AG04449 (cell line): ENCODE data around the gene DYNLRB1.

Source experiments
- CTCF ChIA-PET: fragments of 350-600 bp; formaldehyde crosslinking; extraction: SDS; loops from one replicate; lab custom pipeline; 2021; ENCODE audit warnings: antibody characterized with exemption; lab: Yijun Ruan, JAX
- POLR2A ChIA-PET: fragments of 400-600, 350-600 bp; formaldehyde crosslinking; extraction: SDS; loops from one replicate; lab custom pipeline; 2020; ENCODE audit warnings: antibody characterized with exemption, inconsistent platforms; lab: Yijun Ruan, JAX
- DNase-seq: peaks from one replicate; pipeline ENCODE4 v3.0.0-alpha.2; 2010; ENCODE audit warnings: low read depth, low spot score
- H3K4me3 ChIP-seq: 2 replicates; pipeline ENCODE4 v1.5.1; 2011; ENCODE audit warnings: low read depth, mild to moderate bottlenecking, control low read depth, low read length
- CTCF ChIP-seq: IDR thresholded peaks from one replicate; pipeline ENCODE4 v1.5.1; 2011; ENCODE audit warnings: mild to moderate bottlenecking, moderate library complexity, low read length, control low read depth, inconsistent platforms; ENCODE audit not compliant: insufficient read depth; ENCODE audit errors: missing control alignments

Gene DYNLRB1

GRCh38 chr20:34531608-34532265, 15.5 kb downstream of the DYNLRB1 start:
- no peak for DNase-seq
- CTCF ChIA-PET = interaction anchor here (0.7 to 3.7 kb wide), 4 partner anchors 8 to 238 kb away, joined by 3 to 33 read pairs (median 14); no protein-coding TSS in a partner anchor
- no peak overlapping the region for H3K4me3 ChIP-seq
- TF ChIP-seq CTCF = no peak
- POLR2A ChIA-PET = interaction anchor here (0.9 kb wide), 1 partner anchor 14 kb away, joined by 6 read pairs; no protein-coding TSS in a partner anchor

- ChIA-PET POLR2A (no interaction called here), CTCF (interaction anchor here (1.3 to 2.6 kb wide), 2 partner anchors 220 to 237 kb away, joined by 5 to 22 read pairs; no protein-coding TSS in a partner anchor)
- TF ChIP-seq CTCF = no peak
- no peak for DNase-seq
- H3K4me3 ChIP-seq = no peak overlapping the region
Measured at GRCh38 chr20:34532320-34532719, 16.1 kb downstream of the DYNLRB1 start.

DNA sequence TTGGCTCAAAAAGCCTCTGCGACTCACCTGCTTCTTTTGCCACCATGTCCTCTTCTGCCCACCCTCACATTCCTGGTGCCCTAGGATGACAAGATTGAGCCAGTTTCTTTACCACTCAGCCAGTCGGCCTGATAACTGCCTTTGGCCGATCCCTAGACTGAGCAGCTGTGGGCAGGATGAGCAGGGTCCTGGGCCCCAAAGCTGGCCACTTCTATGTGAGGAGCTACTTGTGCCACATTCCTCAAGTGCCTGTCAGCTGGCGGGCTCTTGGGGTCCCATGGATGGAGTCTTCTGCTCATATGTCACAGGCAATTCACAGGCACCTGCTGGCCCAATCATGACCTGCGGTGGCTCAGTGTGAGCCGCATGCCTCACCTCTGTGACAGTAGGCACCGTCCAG, 16.5 kb downstream of the DYNLRB1 start:
- TF ChIP-seq CTCF = no peak
- DNase-seq = no peak
- CTCF ChIA-PET = interaction anchor here (0.9 to 2.6 kb wide), 2 partner anchors 15 to 220 kb away, joined by 3 to 22 read pairs; no protein-coding TSS in a partner anchor
- POLR2A ChIA-PET = no interaction called here
- no peak overlapping the region for H3K4me3 ChIP-seq

- no peak for DNase-seq
- ChIA-PET POLR2A (no interaction called here), CTCF (interaction anchor here (0.8 to 1.5 kb wide), 6 partner anchors 10 to 343 kb away, joined by 3 to 5 read pairs (median 3); no protein-coding TSS in a partner anchor)
- no peak for TF ChIP-seq CTCF
- no peak overlapping the region for H3K4me3 ChIP-seq
Measured at GRCh38 chr20:34534391-34535165, 18.4 kb downstream of the DYNLRB1 start.

DNA sequence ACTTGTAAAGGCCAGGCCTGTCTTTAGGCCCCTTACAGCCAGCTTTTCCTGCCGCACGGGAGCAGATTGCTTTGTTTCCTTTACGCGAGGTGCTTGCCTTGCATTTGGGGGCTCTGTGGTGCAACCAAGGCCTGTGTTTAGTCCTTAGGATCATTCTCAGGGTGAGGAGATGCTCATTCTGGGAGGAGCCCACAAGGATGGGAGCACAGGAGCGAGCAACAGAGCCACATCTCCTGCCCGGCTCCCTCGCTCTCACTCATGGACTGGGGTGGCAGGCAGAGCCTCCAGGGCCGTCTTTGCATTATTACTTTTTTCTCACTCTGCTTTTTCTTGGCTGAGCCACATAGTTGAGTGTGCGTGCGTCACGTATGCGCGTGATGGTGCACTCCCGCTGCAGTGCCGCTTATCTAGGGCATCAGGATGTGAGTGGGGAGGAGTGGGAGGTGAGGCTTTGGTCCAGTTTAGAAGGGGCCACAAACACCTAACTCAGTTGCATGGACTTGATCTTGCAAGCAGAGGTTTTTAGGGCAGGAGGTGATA, 19.1 kb downstream of the DYNLRB1 start:
- ChIA-PET POLR2A (no interaction called here), CTCF (interaction anchor here (0.8 to 1.7 kb wide), 4 partner anchors 172 to 343 kb away, joined by 3 to 11 read pairs (median 3); no protein-coding TSS in a partner anchor)
- DNase-seq = no peak
- no peak overlapping the region for H3K4me3 ChIP-seq
- no peak for TF ChIP-seq CTCF
